B cell (primary cell): ENCODE results near the gene CD247. TPM values are rescaled to one million over a fixed set of nuclear protein-coding genes. Genes with fewer than 3 reads are reported as not detected.

ENCODE experiments used
- ATAC-seq: fragments of 200-7000 bp; cut with Tn5 transposase; one replicate; pipeline ENCODE4 v1.10.0; 2021; ENCODE audit warnings: low read depth, mild to moderate bottlenecking, moderate number of reproducible peaks, moderate library complexity
- CTCF ChIA-PET: fragments of 350-600 bp; sonication (Branson Sonifier 250); formaldehyde crosslinking; loops from one replicate; lab custom pipeline; 2021; ENCODE audit warnings: antibody characterized with exemption, inconsistent platforms; lab: Charles Lee
- POLR2A ChIA-PET: fragments of 350-600 bp; sonication (Branson Sonifier 250); formaldehyde crosslinking; loops from one replicate; lab custom pipeline; 2021; ENCODE audit warnings: antibody characterized with exemption; lab: Charles Lee
- DNase-seq: peaks from one replicate; pipeline ENCODE4 v3.0.0; 2013
- H2AFZ ChIP-seq: 2 replicates; pipeline ENCODE4 v1.6.1; 2012; ENCODE audit warnings: mild to moderate bottlenecking, low read depth, low read length; ENCODE audit not compliant: insufficient read depth, poor library complexity, severe bottlenecking
- H3K27ac ChIP-seq, 2 donors: 1 replicate in 1 of 2; 2 replicates in 1 of 2; pipeline ENCODE4 v1.5.1; 2012 to 2013; ENCODE audit warnings: low read length in 2 of 2, mild to moderate bottlenecking in 2 of 2, moderate library complexity in 1 of 2
- H3K27me3 ChIP-seq, 4 experiments: fragments of 200-600 bp in 1 of 4; sonication (generic) in 1 of 4; replicated peaks in 1 of 4; 1 replicate in 2 of 4; 2 replicates in 2 of 4; pipeline versions ENCODE4 v1.6.1 to v1.7.0; 2013 to 2016; ENCODE audit warnings: low read length in 3 of 4, mild to moderate bottlenecking in 2 of 4, mixed read lengths in 1 of 4, moderate library complexity in 1 of 4; ENCODE audit not compliant: insufficient read depth in 4 of 4, control insufficient read depth in 3 of 4; ENCODE audit errors: control extremely low read depth in 1 of 4
- H3K36me3 ChIP-seq, 2 experiments: replicated peaks in 1 of 2; 1 replicate in 1 of 2; 2 replicates in 1 of 2; pipeline versions ENCODE4 v1.6.1 to v1.7.1; 2013; ENCODE audit warnings: low read length in 1 of 2; ENCODE audit not compliant: insufficient read depth in 2 of 2, control insufficient read depth in 1 of 2; ENCODE audit errors: control extremely low read depth in 1 of 2, extremely low read depth in 1 of 2
- H3K4me1 ChIP-seq, 2 donors: fragments of 200-600 bp in 1 of 2; sonication (generic) in 1 of 2; 1 replicate in 1 of 2; 2 replicates in 1 of 2; pipeline versions ENCODE4 v1.5.1 to v1.6.1; 2013 to 2017; ENCODE audit warnings: low read length in 2 of 2; ENCODE audit not compliant: control insufficient read depth in 2 of 2, insufficient read depth in 2 of 2
- H3K4me2 ChIP-seq: replicated peaks from 2 replicates; pipeline ENCODE3; 2012; ENCODE audit warnings: mild to moderate bottlenecking, low read depth, low read length; ENCODE audit not compliant: poor library complexity, severe bottlenecking
- H3K4me3 ChIP-seq, 5 experiments: fragments of 200-600 bp in 1 of 5; sonication (generic) in 1 of 5; 1 replicate in 3 of 5; 2 replicates in 2 of 5; pipeline versions ENCODE4 v1.5.1 to v1.7.0; 2011 to 2016; ENCODE audit warnings: low read length in 4 of 5, mild to moderate bottlenecking in 4 of 5, low read depth in 2 of 5, control low read depth in 1 of 5, moderate library complexity in 1 of 5; ENCODE audit not compliant: insufficient read depth in 1 of 5; ENCODE audit errors: control extremely low read depth in 1 of 5, extremely low read depth in 1 of 5
- H3K79me2 ChIP-seq: fragments of 200-600 bp; sonication (generic); one replicate; pipeline ENCODE4 v1.6.0; 2016; ENCODE audit warnings: low read length; ENCODE audit not compliant: control insufficient read depth, insufficient read depth
- H3K9ac ChIP-seq: fragments of 200-600 bp; sonication (generic); 2 replicates; pipeline ENCODE4 v1.6.1; 2017; ENCODE audit warnings: mild to moderate bottlenecking, low read length, moderate library complexity
- H3K9me3 ChIP-seq, 3 donors: one replicate each; pipeline versions ENCODE4 v1.6.1 to v1.7.1; 2013; ENCODE audit warnings: low read length in 2 of 3; ENCODE audit not compliant: control insufficient read depth in 2 of 3, insufficient read depth in 1 of 3; ENCODE audit errors: control extremely low read depth in 1 of 3
- H4K20me1 ChIP-seq: 2 replicates; pipeline ENCODE4 v1.6.0; 2012; ENCODE audit warnings: mild to moderate bottlenecking, low read length; ENCODE audit not compliant: insufficient read depth, control insufficient read depth, poor library complexity, severe bottlenecking
- H3K27ac Mint-ChIP-seq: one replicate; pipeline ENCODE4 v1.8.0; 2021; ENCODE audit warnings: mixed read lengths
- H3K27me3 Mint-ChIP-seq: one replicate; pipeline ENCODE4 v1.8.0; 2021; ENCODE audit warnings: mixed read lengths
- H3K4me1 Mint-ChIP-seq: one replicate; pipeline ENCODE4 v1.8.0; 2021; ENCODE audit warnings: mixed read lengths
- H3K4me3 Mint-ChIP-seq: one replicate; pipeline ENCODE4 v1.8.0; 2021; ENCODE audit warnings: mixed read lengths
- H3K9me3 Mint-ChIP-seq: one replicate; pipeline ENCODE4 v1.8.0; 2022; ENCODE audit warnings: mixed read lengths; ENCODE audit not compliant: insufficient read depth
- EZH2 ChIP-seq: IDR thresholded peaks from 2 replicates; pipeline ENCODE4 v1.6.1; 2012; ENCODE audit warnings: borderline replicate concordance, low read depth, mild to moderate bottlenecking, moderate library complexity, low read length; ENCODE audit not compliant: insufficient read depth, poor library complexity, severe bottlenecking
- WGBS: methylation state at CpG from one replicate; pipeline ENCODE4 v1.1.5; 2013; ENCODE audit warnings: missing lambda C conversion rate; ENCODE audit not compliant: insufficient coverage; 5-methylcytosine and 5-hydroxymethylcytosine counted together
- intact Hi-C: fragments of 100-400 bp; cut with micrococcal nuclease; formaldehyde crosslinking; loops from one replicate; pipeline ENCODE4 v1.10.0; 2022
- polyA plus RNA-seq: library from polyadenylated mRNA; depleted of rRNA; stranded (reverse); fragments of >200 nt; gene quantifications from 2 replicates; pipeline ENCODE4 v1.2.3, GENCODE V29; 2012
- total RNA-seq, 2 donors: library from RNA; stranded (reverse); fragments of 120-200 nt in 1 of 2; gene quantifications; 1 replicate in 1 of 2; 2 replicates in 1 of 2; pipeline versions ENCODE4 v1.2.3 to v1.2.4, GENCODE V29; 2013 to 2022
- TF ChIP-seq, protein P1 (sequence below): fragments of 200-600 bp; IDR thresholded peaks from one replicate; pipeline ENCODE4 v1.8.0; 2022; ENCODE audit warnings: antibody characterized with exemption, mild to moderate bottlenecking

Gene CD247
- total and polyA plus RNA-seq, 2 donors (not counting 1 experiment from before 2014, with no cell fraction given) = 2.5 to 10.8 TPM

- no peak for DNase-seq
- H3K27me3 Mint-ChIP-seq = peaks cover 5% of the 10 kb centered on the region
These were observed 75.3 kb downstream of the CD247 start for GRCh38 chr1:167442854-167443565.

More at GRCh38 chr1:167442854-167443565, 75.3 kb downstream of the CD247 start:
- no peak overlapping the region for H3K9ac ChIP-seq
- H3K27me3 ChIP-seq = peaks cover 0 to 20% (median 3%) of the 10 kb centered on the region in 4 experiments
- peaks cover 28 to 34% of the 10 kb centered on the region in 2 donors for H3K4me1 ChIP-seq
- H3K27ac Mint-ChIP-seq = no peak overlapping the region
- CTCF ChIA-PET = interaction anchor here (0.7 to 8.2 kb wide), 38 partner anchors 7 to 533 kb away, joined by 3 to 89 read pairs (median 5); no protein-coding TSS in a partner anchor
- no peaks in the 10 kb centered on the region for H3K36me3 ChIP-seq
- no peak overlapping the region for H3K4me3 ChIP-seq
- intact Hi-C loops = loop anchor here (1.0 kb wide), 4 partner anchors 42 to 377 kb away; no protein-coding TSS in a partner anchor
- no peak overlapping the region for H3K27ac ChIP-seq
- H2AFZ ChIP-seq = no peak overlapping the region
- 94% methylated on average over 7 of the region's 9 CpGs for WGBS
- ATAC-seq = no peak
- POLR2A ChIA-PET = interaction anchor here (0.7 kb wide), 1 partner anchor 175 kb away, joined by 4 read pairs; no protein-coding TSS in a partner anchor
- H3K4me2 ChIP-seq = no peak overlapping the region
- no peaks in the 10 kb centered on the region for H4K20me1 ChIP-seq
- H3K9me3 Mint-ChIP-seq = no peaks in the 10 kb centered on the region
- TF ChIP-seq EZH2 = no peak
- TF ChIP-seq, protein P1, sequence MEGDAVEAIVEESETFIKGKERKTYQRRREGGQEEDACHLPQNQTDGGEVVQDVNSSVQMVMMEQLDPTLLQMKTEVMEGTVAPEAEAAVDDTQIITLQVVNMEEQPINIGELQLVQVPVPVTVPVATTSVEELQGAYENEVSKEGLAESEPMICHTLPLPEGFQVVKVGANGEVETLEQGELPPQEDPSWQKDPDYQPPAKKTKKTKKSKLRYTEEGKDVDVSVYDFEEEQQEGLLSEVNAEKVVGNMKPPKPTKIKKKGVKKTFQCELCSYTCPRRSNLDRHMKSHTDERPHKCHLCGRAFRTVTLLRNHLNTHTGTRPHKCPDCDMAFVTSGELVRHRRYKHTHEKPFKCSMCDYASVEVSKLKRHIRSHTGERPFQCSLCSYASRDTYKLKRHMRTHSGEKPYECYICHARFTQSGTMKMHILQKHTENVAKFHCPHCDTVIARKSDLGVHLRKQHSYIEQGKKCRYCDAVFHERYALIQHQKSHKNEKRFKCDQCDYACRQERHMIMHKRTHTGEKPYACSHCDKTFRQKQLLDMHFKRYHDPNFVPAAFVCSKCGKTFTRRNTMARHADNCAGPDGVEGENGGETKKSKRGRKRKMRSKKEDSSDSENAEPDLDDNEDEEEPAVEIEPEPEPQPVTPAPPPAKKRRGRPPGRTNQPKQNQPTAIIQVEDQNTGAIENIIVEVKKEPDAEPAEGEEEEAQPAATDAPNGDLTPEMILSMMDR = no peak
- H3K4me1 Mint-ChIP-seq = peaks cover 37% of the 10 kb centered on the region
- no peaks in the 10 kb centered on the region for H3K79me2 ChIP-seq
- peaks cover 0 to 4% (median 0%) of the 10 kb centered on the region in 3 donors for H3K9me3 ChIP-seq
- no peak overlapping the region for H3K4me3 Mint-ChIP-seq
